Measurements from ENCODE around the gene ZNF592.

GRCh38 chr15:84714372-84714771 is 34.0 kb upstream of the ZNF592 start:
- TF ChIP-seq POLR2A (IDR thresholded peaks at IDR 0.05) (no peak), CTCF (IDR thresholded peaks at IDR 0.05) (no peak)
